ENCODE results near the gene FAM181A.
A peak's percentile ranks its signal among the peaks of the same experiment; 100 is the strongest.

FAM181A gene

GRCh38 chr14:93926873-93927799 lies at the start of gene FAM181A:
Gene FAM181A (plus strand): TSS chr14:93927344. CDS start chr14:93928286, 942 bp downstream.
- DNase-seq = peak in 35 of 56 donors; percentile 13 to 75 (median 44)

- peak in 7 of 56 donors; percentile 11 to 34 (median 21) for DNase-seq
Observed at GRCh38 chr14:93878212-93878611, 48.9 kb upstream of the FAM181A start.

GRCh38 chr14:93878871-93879270 lies 48.3 kb upstream of the FAM181A start:
- DNase-seq = no peak

GRCh38 chr14:93879362-93879983 lies 47.7 kb upstream of the FAM181A start:
- DNase-seq = no peak

GRCh38 chr14:93880021-93880820 lies 46.9 kb upstream of the FAM181A start:
- no peak for DNase-seq

GRCh38 chr14:93884950-93885349 lies 42.2 kb upstream of the FAM181A start:
- no peak for DNase-seq

- no peak for DNase-seq
Observed at GRCh38 chr14:93888995-93889394, 38.1 kb upstream of the FAM181A start.

- no peak for DNase-seq
Observed at GRCh38 chr14:93889739-93890483, 37.2 kb upstream of the FAM181A start.

- no peak for DNase-seq
Observed at GRCh38 chr14:93891756-93892504, 35.2 kb upstream of the FAM181A start.

- DNase-seq = no peak
Observed at GRCh38 chr14:93892505-93892839, 34.7 kb upstream of the FAM181A start.

- peak in 48 of 56 donors; percentile 7 to 81 (median 41) for DNase-seq
Observed at GRCh38 chr14:93892923-93893558, 34.1 kb upstream of the FAM181A start.

- no peak for DNase-seq
Observed at GRCh38 chr14:93893661-93894261, 33.4 kb upstream of the FAM181A start.

- DNase-seq = no peak
Observed at GRCh38 chr14:93895023-93895604, 32.0 kb upstream of the FAM181A start.

- no peak for DNase-seq
Observed at GRCh38 chr14:93897476-93897845, 29.7 kb upstream of the FAM181A start.

GRCh38 chr14:93898081-93898611 lies 29.0 kb upstream of the FAM181A start:
- no peak for DNase-seq

GRCh38 chr14:93898731-93899130 lies 28.4 kb upstream of the FAM181A start:
- no peak for DNase-seq

- no peak for DNase-seq
Observed at GRCh38 chr14:93901813-93902212, 25.3 kb upstream of the FAM181A start.

GRCh38 chr14:93902619-93903307 lies 24.4 kb upstream of the FAM181A start:
- DNase-seq = no peak

Data from nucleus accumbens (tissue), 56 donors.